NB4 (cell line): ENCODE data around the gene SIX2.

Experiments used
- TF ChIP-seq, protein P1 (sequence below): IDR thresholded peaks from one replicate; pipeline ENCODE4 v1.5.1; 2012; ENCODE audit warnings: low read depth, low read length
- TF ChIP-seq, protein P2 (sequence below): IDR thresholded peaks from 2 replicates; pipeline ENCODE4 v1.6.1; 2011; ENCODE audit warnings: low read depth, low read length

DNA sequence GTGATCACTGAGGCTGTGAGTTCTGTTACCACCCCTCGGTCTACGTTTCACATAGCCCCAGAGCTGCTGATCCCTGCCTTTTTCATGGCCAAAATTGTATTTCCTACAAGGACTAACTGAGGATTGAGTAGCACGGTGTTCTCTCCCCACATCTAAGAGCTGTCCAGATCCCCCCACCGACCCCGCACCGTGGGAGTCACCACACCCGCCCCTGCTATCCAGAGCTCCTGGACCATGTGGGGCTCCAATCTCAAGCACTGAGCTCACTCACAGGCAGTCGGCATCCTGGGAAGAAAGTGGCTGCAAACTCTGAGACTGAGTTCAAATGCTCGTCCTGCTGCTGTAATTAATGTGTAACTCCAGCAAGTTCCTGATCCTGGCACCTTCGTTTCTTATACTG is 9.7 kb downstream of the SIX2 start:
- TF ChIP-seq, protein P1, sequence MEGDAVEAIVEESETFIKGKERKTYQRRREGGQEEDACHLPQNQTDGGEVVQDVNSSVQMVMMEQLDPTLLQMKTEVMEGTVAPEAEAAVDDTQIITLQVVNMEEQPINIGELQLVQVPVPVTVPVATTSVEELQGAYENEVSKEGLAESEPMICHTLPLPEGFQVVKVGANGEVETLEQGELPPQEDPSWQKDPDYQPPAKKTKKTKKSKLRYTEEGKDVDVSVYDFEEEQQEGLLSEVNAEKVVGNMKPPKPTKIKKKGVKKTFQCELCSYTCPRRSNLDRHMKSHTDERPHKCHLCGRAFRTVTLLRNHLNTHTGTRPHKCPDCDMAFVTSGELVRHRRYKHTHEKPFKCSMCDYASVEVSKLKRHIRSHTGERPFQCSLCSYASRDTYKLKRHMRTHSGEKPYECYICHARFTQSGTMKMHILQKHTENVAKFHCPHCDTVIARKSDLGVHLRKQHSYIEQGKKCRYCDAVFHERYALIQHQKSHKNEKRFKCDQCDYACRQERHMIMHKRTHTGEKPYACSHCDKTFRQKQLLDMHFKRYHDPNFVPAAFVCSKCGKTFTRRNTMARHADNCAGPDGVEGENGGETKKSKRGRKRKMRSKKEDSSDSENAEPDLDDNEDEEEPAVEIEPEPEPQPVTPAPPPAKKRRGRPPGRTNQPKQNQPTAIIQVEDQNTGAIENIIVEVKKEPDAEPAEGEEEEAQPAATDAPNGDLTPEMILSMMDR: no peak
- TF ChIP-seq, protein P2, sequence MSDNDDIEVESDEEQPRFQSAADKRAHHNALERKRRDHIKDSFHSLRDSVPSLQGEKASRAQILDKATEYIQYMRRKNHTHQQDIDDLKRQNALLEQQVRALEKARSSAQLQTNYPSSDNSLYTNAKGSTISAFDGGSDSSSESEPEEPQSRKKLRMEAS: no peak
